Endothelial cell of umbilical vein (primary cell): ENCODE results near the gene SIAE. TPM values are rescaled to one million over a fixed set of nuclear protein-coding genes. Genes with fewer than 3 reads are reported as not detected.

Source experiments
- BruUV-seq: library from RNA; stranded (reverse); fragments of 400-500 nt; replicated peaks from 2 replicates; lab custom pipeline; 2021; lab: Mats Ljungman, UMichigan
- CTCF ChIA-PET: fragments of 300-600, 350-600 bp; sonication (Branson Sonifier 250); formaldehyde crosslinking; loops from one replicate; lab custom pipeline; 2021; ENCODE audit warnings: antibody characterized with exemption, inconsistent platforms; lab: Charles Lee
- POLR2A ChIA-PET: fragments of 300-600, 350-600 bp; sonication (Branson Sonifier 250); formaldehyde crosslinking; loops from one replicate; lab custom pipeline; 2021; ENCODE audit warnings: antibody characterized with exemption, inconsistent platforms; lab: Charles Lee
- DNase-seq: peaks from one replicate; pipeline ENCODE4 v3.0.0-alpha.2; 2011; ENCODE audit warnings: low read depth, low spot score
- FAIRE-seq: peaks from 2 replicates; lab custom pipeline; 2011; peaks lifted over from hg19 to GRCh38; lab: Jason Lieb, UNC
- H2AFZ ChIP-seq: 2 replicates; pipeline ENCODE4 v1.6.0; 2012; ENCODE audit warnings: low read depth, low read length, control low read depth, inconsistent platforms
- H3K27ac ChIP-seq: 2 replicates; pipeline ENCODE4 v1.5.1; 2011; ENCODE audit warnings: low read depth, mild to moderate bottlenecking, control low read depth, low read length, moderate library complexity; ENCODE audit not compliant: insufficient read depth
- H3K27me3 ChIP-seq, 2 experiments: 2 replicates each; pipeline versions ENCODE4 v1.6.0 to v1.6.1; 2011; ENCODE audit warnings: low read length in 2 of 2, mixed read lengths in 1 of 2; ENCODE audit not compliant: control insufficient read depth in 2 of 2, insufficient read depth in 2 of 2
- H3K36me3 ChIP-seq, 2 experiments: 2 replicates in 1 of 2; 3 replicates in 1 of 2; pipeline ENCODE4 v1.5.1; 2011; ENCODE audit warnings: low read length in 2 of 2, mild to moderate bottlenecking in 1 of 2, moderate library complexity in 1 of 2; ENCODE audit not compliant: control insufficient read depth in 2 of 2, insufficient read depth in 2 of 2; ENCODE audit errors: extremely low read depth in 1 of 2
- H3K4me1 ChIP-seq: 3 replicates; pipeline ENCODE4 v1.5.1; 2011; ENCODE audit warnings: mild to moderate bottlenecking, low read length; ENCODE audit not compliant: control insufficient read depth, insufficient read depth; ENCODE audit errors: extremely low read depth
- H3K4me2 ChIP-seq: 2 replicates; pipeline ENCODE4 v1.6.1; 2011; ENCODE audit warnings: low read length, control low read depth, mixed read lengths; ENCODE audit not compliant: insufficient read depth
- H3K4me3 ChIP-seq, 3 experiments: fragments of 200-600 bp in 1 of 3; sonication (generic), shearing (Covaris generic) in 1 of 3; replicated peaks in 1 of 3; 2 replicates each; pipeline ENCODE4 v1.5.1; 2011 to 2016; ENCODE audit warnings: control low read depth in 3 of 3, low read length in 3 of 3, mild to moderate bottlenecking in 2 of 3, inconsistent platforms in 1 of 3, low read depth in 1 of 3, moderate library complexity in 1 of 3; ENCODE audit not compliant: insufficient read depth in 1 of 3
- H3K79me2 ChIP-seq: 2 replicates; pipeline ENCODE4 v1.6.0; 2012; ENCODE audit warnings: low read length, inconsistent platforms; ENCODE audit not compliant: control insufficient read depth, insufficient read depth
- H3K9ac ChIP-seq: replicated peaks from 2 replicates; pipeline ENCODE3; 2011; ENCODE audit warnings: low read length, control low read depth; ENCODE audit not compliant: insufficient read depth; ENCODE audit errors: extremely low read depth
- H3K9me1 ChIP-seq: replicated peaks from 3 replicates; pipeline ENCODE4 v1.6.0; 2011; ENCODE audit warnings: mild to moderate bottlenecking, low read length; ENCODE audit not compliant: control insufficient read depth, insufficient read depth; ENCODE audit errors: extremely low read depth
- H3K9me3 ChIP-seq: replicated peaks from 2 replicates; pipeline ENCODE4 v1.5.1; 2012; ENCODE audit warnings: low read length, inconsistent platforms; ENCODE audit not compliant: control insufficient read depth, insufficient read depth
- H4K20me1 ChIP-seq: replicated peaks from 2 replicates; pipeline ENCODE3; 2011; ENCODE audit warnings: mild to moderate bottlenecking, low read length; ENCODE audit not compliant: control insufficient read depth, insufficient read depth; ENCODE audit errors: extremely low read depth
- CTCF ChIP-seq, 2 donors: IDR thresholded peaks; 1 replicate in 1 of 2; 2 replicates in 1 of 2; pipeline ENCODE4 v1.5.1; 2011; ENCODE audit warnings: low read length in 2 of 2, mild to moderate bottlenecking in 2 of 2, moderate library complexity in 2 of 2, control low read depth in 1 of 2, inconsistent platforms in 1 of 2, low read depth in 1 of 2; ENCODE audit not compliant: insufficient read depth in 1 of 2; ENCODE audit errors: extremely low read depth in 1 of 2
- EZH2 ChIP-seq: IDR thresholded peaks from 2 replicates; pipeline ENCODE4 v1.6.1; 2012; ENCODE audit warnings: borderline replicate concordance, low read depth, mild to moderate bottlenecking, moderate library complexity, low read length, inconsistent platforms; ENCODE audit not compliant: severe bottlenecking
- FOS ChIP-seq: IDR thresholded peaks from 2 replicates; pipeline ENCODE4 v1.6.1; 2011; ENCODE audit warnings: mild to moderate bottlenecking, low read length, moderate library complexity, borderline replicate concordance; ENCODE audit not compliant: insufficient read depth
- GATA2 ChIP-seq: IDR thresholded peaks from 2 replicates; pipeline ENCODE4 v1.7.0; 2011; ENCODE audit warnings: low read depth, mild to moderate bottlenecking, moderate library complexity, mixed read lengths, low read length; ENCODE audit not compliant: insufficient read length, insufficient read depth
- JUN ChIP-seq: IDR thresholded peaks from 2 replicates; pipeline ENCODE4 v1.6.1; 2011; ENCODE audit warnings: borderline replicate concordance, low read depth; ENCODE audit not compliant: insufficient read length, insufficient read depth
- MAX ChIP-seq: IDR thresholded peaks from 2 replicates; pipeline ENCODE4 v1.6.1; 2011; ENCODE audit not compliant: insufficient read depth, insufficient read length
- MYC ChIP-seq: IDR thresholded peaks from one replicate; pipeline ENCODE4 v1.6.1; 2011; ENCODE audit warnings: mild to moderate bottlenecking, low read depth, low read length
- POLR2A ChIP-seq: IDR thresholded peaks from 2 replicates; pipeline ENCODE4 v1.6.1; 2012; ENCODE audit warnings: low read depth, mild to moderate bottlenecking, control low read depth, low read length
- POLR2AphosphoS5 ChIP-seq: IDR thresholded peaks from 2 replicates; pipeline ENCODE4 v1.6.1; 2012; ENCODE audit warnings: low read depth, mild to moderate bottlenecking, control low read depth, low read length, moderate library complexity; ENCODE audit not compliant: insufficient read depth
- dilution Hi-C: fragments of 300-500 bp; cut with MboI; formaldehyde crosslinking; loops from one replicate; pipeline ENCODE4 v1.15.0; 2019; ENCODE audit warnings: low sequenced_read_pairs; ENCODE audit not compliant: extremely low pct_ligation_motif_present
- intact Hi-C: fragments of 100-400 bp; cut with micrococcal nuclease; formaldehyde crosslinking; loops from one replicate; pipeline ENCODE4 v1.10.0; 2022
- polyA plus RNA-seq, 4 experiments: library from polyadenylated mRNA; depleted of rRNA in 3 of 4; stranded (reverse) in 3 of 4; unstranded in 1 of 4; fragments of >200 nt; gene quantifications; 2 replicates each; pipeline versions ENCODE4 v1.2.1 to v1.2.3, GENCODE V29; 2011 to 2012; ENCODE audit warnings: missing spikeins in 1 of 4
- total RNA-seq: library from RNA; stranded (reverse); gene quantifications from 2 replicates; pipeline ENCODE4 v1.2.3, GENCODE V29; 2021

Gene SIAE
- total and polyA plus RNA-seq, 2 donors (not counting 3 experiments of a cell fraction or from before 2014, with no cell fraction given): 16.9 to 23.9 TPM

GRCh38 chr11:124584681-124585372 is 88.7 kb downstream of the SIAE start:
- intact Hi-C loops (loop anchor here (5.0 kb wide), 1 partner anchor 513 kb away; no protein-coding TSS in a partner anchor), dilution Hi-C loops (no loop called here)
- H3K79me2 ChIP-seq: no peaks in the 10 kb centered on the region
- H3K4me1 ChIP-seq: no peaks in the 10 kb centered on the region
- ChIA-PET POLR2A (no interaction called here), CTCF (interaction anchor here (0.7 to 3.9 kb wide), 11 partner anchors 12 to 516 kb away, joined by 3 to 52 read pairs (median 5); partner anchors contain the start of gene OR8A1)
- H3K36me3 ChIP-seq: no peaks in the 10 kb centered on the region
- no peaks in the 10 kb centered on the region for H3K9me3 ChIP-seq
- no peak overlapping the region for H3K27ac ChIP-seq
- no peak overlapping the region for H2AFZ ChIP-seq
- H3K4me3 ChIP-seq: no peak overlapping the region
- H3K4me2 ChIP-seq: no peak overlapping the region
- no TSS peak for BruUV-seq
- no peaks in the 10 kb centered on the region for H4K20me1 ChIP-seq
- H3K9me1 ChIP-seq: no peaks in the 10 kb centered on the region
- H3K27me3 ChIP-seq: peaks cover 7 to 14% of the 10 kb centered on the region in 2 experiments
- DNase-seq (no peak), FAIRE-seq (no peak)
- TF ChIP-seq MAX (no peak), POLR2A (no peak), JUN (no peak), EZH2 (no peak), MYC (no peak)
- no peak overlapping the region for H3K9ac ChIP-seq

GRCh38 chr11:124583781-124584180 is 89.8 kb downstream of the SIAE start:
- no peaks in the 10 kb centered on the region for H3K79me2 ChIP-seq
- H2AFZ ChIP-seq: no peak overlapping the region
- TF ChIP-seq MAX (no peak), POLR2A (no peak), JUN (no peak), MYC (no peak), POLR2AphosphoS5 (no peak), FOS (no peak), GATA2 (no peak), EZH2 (no peak), CTCF (IDR thresholded peaks at IDR 0.05; ENCODE audit: extremely low read depth in 1 of 2, insufficient read depth in 1 of 2, low read depth in 1 of 2, low read length in 2 of 2) (no peak)
- no peaks in the 10 kb centered on the region for H3K9me1 ChIP-seq
- H3K4me2 ChIP-seq: no peak overlapping the region
- no peak overlapping the region for H3K4me3 ChIP-seq
- ChIA-PET CTCF (interaction anchor here (1.1 to 3.9 kb wide), 4 partner anchors 15 to 182 kb away, joined by 3 to 52 read pairs (median 4); no protein-coding TSS in a partner anchor), POLR2A (no interaction called here)
- no TSS peak for BruUV-seq
- H4K20me1 ChIP-seq: no peaks in the 10 kb centered on the region
- no peaks in the 10 kb centered on the region for H3K9me3 ChIP-seq
- dilution Hi-C loops: no loop called here
- FAIRE-seq (no peak), DNase-seq (no peak)
- no peak overlapping the region for H3K9ac ChIP-seq
- no peak overlapping the region for H3K27ac ChIP-seq
- no peaks in the 10 kb centered on the region for H3K4me1 ChIP-seq
- H3K36me3 ChIP-seq: no peaks in the 10 kb centered on the region
- intact Hi-C loops: no loop called here
- H3K27me3 ChIP-seq: peaks cover 8 to 14% of the 10 kb centered on the region in 2 experiments
